Measurements from ENCODE around the gene SLCO4A1. TPM values are rescaled to one million over a fixed set of nuclear protein-coding genes. Genes with fewer than 3 reads are reported as not detected.
"Not testable (repeated sequence)": the region's sequence is repeated elsewhere in the genome, so short reads cannot be mapped to it uniquely, and the experiment has no call there.

SLCO4A1 gene
- total and polyA plus RNA-seq, 2 donors = 1.4 to 24.8 TPM

- no peak overlapping the region for H3K27ac ChIP-seq (ENCODE audit: low read depth)
- no peak for DNase-seq (ENCODE audit: extremely low spot score)
- H3K4me3 ChIP-seq (ENCODE audit: low read depth, low read length) = no peak overlapping the region
- no peaks in the 10 kb centered on the region for H3K4me1 ChIP-seq (ENCODE audit: insufficient read depth)
- 81% methylated on average over 15 of the region's 15 CpGs for WGBS
- no peaks in the 10 kb centered on the region for H3K36me3 ChIP-seq (ENCODE audit: insufficient read depth)
These were observed 29.5 kb downstream of the SLCO4A1 start for GRCh38 chr20:62671765-62672164.

GRCh38 chr20:62674370-62674769 is 32.1 kb downstream of the SLCO4A1 start:
- WGBS = 90% methylated on average over 11 of the region's 11 CpGs
- H3K4me1 ChIP-seq (ENCODE audit: insufficient read depth) = no peaks in the 10 kb centered on the region
- no peaks in the 10 kb centered on the region for H3K36me3 ChIP-seq (ENCODE audit: insufficient read depth)
- H3K4me3 ChIP-seq (ENCODE audit: low read depth, low read length) = no peak overlapping the region
- H3K27ac ChIP-seq (ENCODE audit: low read depth) = no peak overlapping the region
- DNase-seq (ENCODE audit: extremely low spot score) = no peak

GRCh38 chr20:62675156-62675876 is 33.0 kb downstream of the SLCO4A1 start:
- Histone ChIP-seq H3K27ac (ENCODE audit: low read depth) (no peak overlapping the region), H3K4me3 (ENCODE audit: low read depth, low read length) (no peak overlapping the region), H3K4me1 (ENCODE audit: insufficient read depth) (no peaks in the 10 kb centered on the region), H3K36me3 (ENCODE audit: insufficient read depth) (no peaks in the 10 kb centered on the region)
- DNase-seq (ENCODE audit: extremely low spot score) = no peak
- 76% methylated on average over 25 of the region's 25 CpGs for WGBS

GRCh38 chr20:62675877-62676260 is 33.6 kb downstream of the SLCO4A1 start:
- Histone ChIP-seq H3K27ac (ENCODE audit: low read depth) (no peak overlapping the region), H3K4me1 (ENCODE audit: insufficient read depth) (no peaks in the 10 kb centered on the region), H3K4me3 (ENCODE audit: low read depth, low read length) (no peak overlapping the region), H3K36me3 (ENCODE audit: insufficient read depth) (no peaks in the 10 kb centered on the region)
- DNase-seq (ENCODE audit: extremely low spot score) = no peak
- 76% methylated on average over 14 of the region's 14 CpGs for WGBS

- DNase-seq (ENCODE audit: extremely low spot score) = no peak
- Histone ChIP-seq H3K4me3 (ENCODE audit: low read depth, low read length) (no peak overlapping the region), H3K4me1 (ENCODE audit: insufficient read depth) (no peaks in the 10 kb centered on the region), H3K36me3 (ENCODE audit: insufficient read depth) (no peaks in the 10 kb centered on the region), H3K27ac (ENCODE audit: low read depth) (no peak overlapping the region)
- WGBS = 86% methylated on average over 9 of the region's 9 CpGs
These were observed 34.7 kb downstream of the SLCO4A1 start for GRCh38 chr20:62676976-62677375.

GRCh38 chr20:62677678-62678077 is 35.4 kb downstream of the SLCO4A1 start:
- no peaks in the 10 kb centered on the region for H3K36me3 ChIP-seq (ENCODE audit: insufficient read depth)
- H3K4me1 ChIP-seq (ENCODE audit: insufficient read depth) = no peaks in the 10 kb centered on the region
- DNase-seq (ENCODE audit: extremely low spot score) = no peak
- H3K4me3 ChIP-seq (ENCODE audit: low read depth, low read length) = no peak overlapping the region
- WGBS = 79% methylated on average over 10 of the region's 10 CpGs
- no peak overlapping the region for H3K27ac ChIP-seq (ENCODE audit: low read depth)

GRCh38 chr20:62678553-62678952 is 36.2 kb downstream of the SLCO4A1 start:
- 33% methylated on average over 9 of the region's 9 CpGs for WGBS

GRCh38 chr20:62679978-62680589 is 37.8 kb downstream of the SLCO4A1 start:
- Histone ChIP-seq H3K4me1 (ENCODE audit: insufficient read depth) (no peaks in the 10 kb centered on the region), H3K36me3 (ENCODE audit: insufficient read depth) (no peaks in the 10 kb centered on the region), H3K4me3 (ENCODE audit: low read depth, low read length) (no peak overlapping the region), H3K27ac (ENCODE audit: low read depth) (no peak overlapping the region)
- 96% methylated on average over 11 of the region's 11 CpGs for WGBS
- DNase-seq (ENCODE audit: extremely low spot score) = no peak

More at GRCh38 chr20:62678553-62678952, 36.2 kb downstream of the SLCO4A1 start:
- Histone ChIP-seq H3K4me3 (ENCODE audit: low read depth, low read length) (no peak overlapping the region), H3K27ac (ENCODE audit: low read depth) (no peak overlapping the region), H3K4me1 (ENCODE audit: insufficient read depth) (no peaks in the 10 kb centered on the region), H3K36me3 (ENCODE audit: insufficient read depth) (no peaks in the 10 kb centered on the region)
- no peak for DNase-seq (ENCODE audit: extremely low spot score)

- Histone ChIP-seq H3K4me3 (ENCODE audit: low read depth, low read length) (no peak overlapping the region), H3K4me1 (ENCODE audit: insufficient read depth) (no peaks in the 10 kb centered on the region), H3K36me3 (ENCODE audit: insufficient read depth) (no peaks in the 10 kb centered on the region), H3K27ac (ENCODE audit: low read depth) (no peak overlapping the region)
- WGBS = 87% methylated on average over 30 of the region's 30 CpGs
- no peak for DNase-seq (ENCODE audit: extremely low spot score)
These were observed 40.7 kb downstream of the SLCO4A1 start for GRCh38 chr20:62682912-62683517.

GRCh38 chr20:62683660-62684322 is 41.5 kb downstream of the SLCO4A1 start:
- H3K4me1 ChIP-seq (ENCODE audit: insufficient read depth); H3K4me3 ChIP-seq (ENCODE audit: low read depth, low read length); DNase-seq (ENCODE audit: extremely low spot score); H3K36me3 ChIP-seq (ENCODE audit: insufficient read depth); H3K27ac ChIP-seq (ENCODE audit: low read depth): not testable (repeated sequence)
- WGBS = 96% methylated on average over 40 of the region's 52 CpGs

- Histone ChIP-seq H3K4me3 (ENCODE audit: low read depth, low read length) (no peak overlapping the region), H3K4me1 (ENCODE audit: insufficient read depth) (no peaks in the 10 kb centered on the region), H3K27ac (ENCODE audit: low read depth) (no peak overlapping the region), H3K36me3 (ENCODE audit: insufficient read depth) (no peaks in the 10 kb centered on the region)
- 65% methylated on average over 12 of the region's 12 CpGs for WGBS
- no peak for DNase-seq (ENCODE audit: extremely low spot score)
These were observed 42.7 kb downstream of the SLCO4A1 start for GRCh38 chr20:62684981-62685380.

- 36% methylated on average over 27 of the region's 27 CpGs for whole genome bisulfite sequencing
- no peaks in the 10 kb centered on the region for H3K36me3 ChIP-seq (ENCODE audit: insufficient read depth)
- no peak for DNase-seq (ENCODE audit: extremely low spot score)
These were observed 43.7 kb downstream of the SLCO4A1 start for GRCh38 chr20:62685781-62686555.

More at GRCh38 chr20:62685781-62686555, 43.7 kb downstream of the SLCO4A1 start:
- H3K27ac ChIP-seq (ENCODE audit: low read depth) = no peak overlapping the region
- H3K4me1 ChIP-seq (ENCODE audit: insufficient read depth) = no peaks in the 10 kb centered on the region
- H3K4me3 ChIP-seq (ENCODE audit: low read depth, low read length) = no peak overlapping the region

Data from urinary bladder (tissue), 4 donors.